HG03575 (cell line): ENCODE data around the gene TRPC6.

ENCODE experiments used
- ATAC-seq: cut with Tn5 transposase; IDR thresholded peaks from one replicate; pipeline ENCODE4 v1.9.1; 2021; ENCODE audit not compliant: unreplicated experiment, insufficient number of reproducible peaks, low FRiP score; ENCODE audit errors: extremely low read depth

Gene TRPC6

GRCh38 chr11:101528541-101528940 is 55.3 kb downstream of the TRPC6 start:
- ATAC-seq = no peak

- ATAC-seq = no peak
These were observed 60.1 kb downstream of the TRPC6 start for GRCh38 chr11:101523634-101524260.

- no peak for ATAC-seq
These were observed 60.6 kb downstream of the TRPC6 start for GRCh38 chr11:101523193-101523592.

GRCh38 chr11:101521821-101522220 is 62.0 kb downstream of the TRPC6 start:
- ATAC-seq = no peak

- no peak for ATAC-seq
These were observed 67.3 kb downstream of the TRPC6 start for GRCh38 chr11:101516546-101516945.

GRCh38 chr11:101511065-101511464 is 72.7 kb downstream of the TRPC6 start:
- ATAC-seq = no peak

GRCh38 chr11:101510591-101510990 is 73.2 kb downstream of the TRPC6 start:
- no peak for ATAC-seq

DNA sequence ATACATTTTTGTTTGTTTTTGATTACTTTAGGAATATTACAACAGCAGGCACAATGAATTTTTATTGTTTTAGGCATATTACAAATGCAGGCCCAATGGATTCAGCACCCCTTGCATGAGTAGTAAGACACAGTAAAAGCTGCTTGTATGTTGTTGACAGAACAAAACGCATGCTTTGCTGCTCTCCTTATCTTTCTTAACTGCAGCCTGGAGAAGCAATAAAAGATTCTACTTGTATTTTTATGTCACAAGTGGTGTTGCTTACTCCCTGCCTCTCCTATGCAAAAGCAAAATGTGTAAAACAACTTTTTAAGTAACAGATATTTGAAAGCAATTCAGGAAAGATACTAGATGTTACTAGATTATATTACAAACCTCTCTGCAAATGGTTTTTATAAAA is 73.9 kb downstream of the TRPC6 start:
- ATAC-seq = no peak

GRCh38 chr11:101508370-101508769 is 75.4 kb downstream of the TRPC6 start:
- no peak for ATAC-seq

- ATAC-seq = no peak
These were observed 84.9 kb downstream of the TRPC6 start for GRCh38 chr11:101498891-101499290.

DNA sequence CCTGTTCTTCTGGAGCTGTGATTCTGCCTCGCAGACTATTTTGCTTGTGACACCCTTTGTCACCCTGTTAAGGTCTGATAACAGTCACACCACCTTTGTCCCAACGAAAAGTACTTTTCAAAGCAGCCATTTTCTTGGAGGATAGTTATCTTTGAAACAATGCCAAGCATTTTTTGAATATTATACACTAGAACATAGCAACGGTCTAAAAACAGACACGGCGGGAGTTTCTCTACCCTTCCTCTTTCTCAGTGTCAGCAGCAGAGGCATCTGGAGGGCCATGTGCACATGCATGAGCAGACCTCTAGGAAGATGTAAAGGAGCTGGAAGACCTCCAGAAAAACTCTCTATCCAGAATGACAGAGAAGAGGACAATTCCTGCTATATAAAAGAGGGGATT is 86.5 kb downstream of the TRPC6 start:
- no peak for ATAC-seq

DNA sequence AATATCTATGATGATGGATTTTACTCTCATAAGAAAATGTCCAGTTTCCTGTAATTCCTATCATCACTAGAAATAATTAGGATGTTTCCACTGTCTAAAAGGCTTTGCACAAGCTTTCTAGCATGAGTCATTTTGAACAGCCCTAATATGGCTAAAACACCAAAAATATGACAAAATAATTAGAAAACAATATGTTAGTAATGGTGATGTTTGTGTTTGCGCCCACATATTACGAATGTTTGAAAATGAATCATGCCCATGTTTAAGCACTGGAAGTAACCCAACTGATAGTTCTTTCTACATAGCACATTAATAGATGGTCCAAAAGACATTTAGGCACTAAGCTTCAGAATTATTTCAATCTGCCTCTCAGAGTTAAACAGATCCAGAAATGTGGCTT is 96.0 kb downstream of the TRPC6 start:
- ATAC-seq = no peak

DNA sequence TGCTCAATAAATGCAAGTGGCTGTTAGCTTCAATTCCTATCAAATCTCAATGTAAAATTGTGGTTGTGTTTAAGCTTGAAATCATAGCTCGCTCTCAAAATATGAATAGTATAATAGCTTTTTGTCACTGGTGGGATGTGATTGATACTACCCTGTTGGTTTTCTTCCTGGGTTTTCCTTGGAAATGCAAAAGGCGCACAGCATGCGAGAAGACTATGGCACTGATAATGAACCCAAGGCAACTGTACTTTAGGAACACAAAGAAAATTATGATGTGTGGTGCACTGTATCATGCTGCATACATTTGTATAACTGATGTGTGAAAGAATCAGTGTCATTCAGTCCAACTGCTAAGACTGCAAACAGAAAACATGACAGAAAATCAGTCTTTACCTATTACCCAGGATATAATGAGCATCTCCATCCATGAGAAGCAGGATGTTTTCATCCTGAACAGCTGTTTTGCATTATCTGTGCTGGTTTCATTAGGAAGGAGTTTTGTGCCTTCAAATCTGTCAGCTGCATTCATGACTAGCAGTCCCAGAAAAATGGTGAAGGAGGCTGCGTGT is 101.2 kb downstream of the TRPC6 start:
- ATAC-seq = no peak

- ATAC-seq = no peak
These were observed 105.0 kb downstream of the TRPC6 start for GRCh38 chr11:101478587-101479369.

GRCh38 chr11:101477926-101478325 is 105.9 kb downstream of the TRPC6 start:
- ATAC-seq = no peak

GRCh38 chr11:101476191-101476590 is 107.6 kb downstream of the TRPC6 start:
- no peak for ATAC-seq

DNA sequence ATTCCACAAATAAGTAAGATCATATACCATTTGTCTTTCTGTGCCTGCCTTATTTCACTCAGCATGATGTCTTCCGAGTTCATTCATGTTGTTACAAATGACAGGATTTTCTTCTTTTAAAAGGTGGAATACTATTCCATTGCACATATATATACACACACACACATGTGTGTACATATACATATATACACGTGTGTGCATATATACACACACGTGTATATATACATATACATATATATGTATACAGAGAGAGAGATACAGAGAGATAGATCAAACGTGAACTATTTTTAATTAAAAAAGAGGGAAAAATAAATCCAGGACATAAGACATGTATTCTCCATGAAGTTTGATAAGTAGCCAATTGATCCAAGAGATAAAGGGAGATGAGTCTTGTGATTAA is 108.1 kb downstream of the TRPC6 start:
- ATAC-seq = no peak

- no peak for ATAC-seq
These were observed 109.1 kb downstream of the TRPC6 start for GRCh38 chr11:101474666-101475065.

GRCh38 chr11:101470881-101471520 is 112.8 kb downstream of the TRPC6 start:
- ATAC-seq = no peak

DNA sequence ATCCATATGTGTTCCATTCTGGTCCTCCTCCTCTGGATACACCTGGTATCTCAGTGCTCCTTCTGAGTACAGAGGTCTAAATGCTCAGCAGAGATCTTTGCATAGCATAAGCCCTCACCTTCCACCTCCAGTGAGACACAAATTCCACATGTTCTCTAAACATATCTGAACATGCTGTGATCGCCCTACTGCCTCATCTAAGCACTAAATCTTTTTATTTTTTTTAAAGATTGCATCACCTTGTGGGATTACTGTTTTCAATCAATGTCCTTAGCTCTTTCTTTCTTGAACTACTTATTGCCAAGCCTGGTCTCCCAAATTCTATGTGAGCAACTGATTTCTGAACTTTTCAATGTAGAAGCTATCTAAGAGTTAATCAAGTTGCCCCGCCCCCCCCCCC is 113.4 kb downstream of the TRPC6 start:
- no peak for ATAC-seq
